K562 (cell line): ENCODE results near the gene FKBP15. TPM values are rescaled to one million over a fixed set of nuclear protein-coding genes. Genes with fewer than 3 reads are reported as not detected.

Source experiments
- ATAC-seq: fragments of 200-7000 bp; cut with Tn5 transposase; 3 replicates; pipeline ENCODE4 v1.9.1; 2020; ENCODE audit warnings: moderate library complexity
- BruUV-seq: library from RNA; stranded (reverse); fragments of 400-500 nt; replicated peaks from 2 replicates; lab custom pipeline; 2021; lab: Mats Ljungman, UMichigan
- CTCF ChIA-PET: fragments of 300-600 bp; formaldehyde crosslinking; extraction: SDS; loops from one replicate; lab custom pipeline; 2021; ENCODE audit warnings: low intra/inter-chr PET ratio; lab: Yijun Ruan, JAX
- POLR2A ChIA-PET: fragments of 300-600, 350-650 bp; sonication (Branson Sonifier 250); formaldehyde crosslinking; extraction: SDS; loops from one replicate; lab custom pipeline; 2021; ENCODE audit warnings: antibody characterized with exemption, inconsistent platforms; lab: Yijun Ruan, JAX
- DNase-seq, 4 experiments: peaks; one replicate each; pipeline versions ENCODE4 v3.0.0 to v3.0.0-alpha.2; 2011 to 2018; ENCODE audit warnings: low spot score in 3 of 4, mixed read lengths in 3 of 4; ENCODE audit errors: extremely low read depth in 1 of 4
- FAIRE-seq: peaks from 2 replicates; lab custom pipeline; 2011; peaks lifted over from hg19 to GRCh38; lab: Jason Lieb, UNC
- H2AFZ ChIP-seq: 2 replicates; pipeline ENCODE4 v1.6.0; 2011; ENCODE audit warnings: low read depth, low read length, control low read depth, inconsistent platforms
- H3K27ac ChIP-seq: fragments of 200-600 bp; 3 replicates; pipeline ENCODE4 v1.8.0; 2011; ENCODE audit warnings: low read depth, mild to moderate bottlenecking, control low read depth, inconsistent platforms, low read length, moderate library complexity, mixed read lengths; ENCODE audit errors: extremely low read depth
- H3K27me3 ChIP-seq, 2 experiments: fragments of 300-600 bp in 1 of 2; 2 replicates in 1 of 2; 3 replicates in 1 of 2; pipeline versions ENCODE4 v1.6.0 to v1.8.0; 2011; ENCODE audit warnings: inconsistent platforms in 2 of 2, low read length in 2 of 2, mild to moderate bottlenecking in 1 of 2, mixed read lengths in 1 of 2, moderate library complexity in 1 of 2; ENCODE audit not compliant: control insufficient read depth in 2 of 2, insufficient read depth in 2 of 2
- H3K36me3 ChIP-seq: fragments of 300-600 bp; 3 replicates; pipeline ENCODE4 v1.8.0; 2011; ENCODE audit warnings: mild to moderate bottlenecking, low read length, inconsistent platforms; ENCODE audit not compliant: control insufficient read depth, insufficient read depth
- H3K4me1 ChIP-seq, 2 experiments: fragments of 200-600 bp in 1 of 2; replicated peaks in 1 of 2; 2 replicates in 1 of 2; 3 replicates in 1 of 2; pipeline versions ENCODE4 v1.5.1 to v1.8.0; 2011; ENCODE audit warnings: inconsistent platforms in 2 of 2, low read length in 2 of 2, mild to moderate bottlenecking in 1 of 2, mixed read lengths in 1 of 2, moderate library complexity in 1 of 2; ENCODE audit not compliant: control insufficient read depth in 2 of 2, insufficient read depth in 2 of 2
- H3K4me2 ChIP-seq: 2 replicates; pipeline ENCODE4 v1.6.1; 2011; ENCODE audit warnings: low read length, control low read depth, inconsistent platforms, mixed read lengths; ENCODE audit not compliant: insufficient read depth
- H3K4me3 ChIP-seq: fragments of 200-600 bp; sonication (generic), shearing (Covaris generic); 2 replicates; pipeline ENCODE4 v1.5.1; 2016; ENCODE audit warnings: control low read depth, inconsistent platforms
- H3K79me2 ChIP-seq: fragments of 200-600 bp; 3 replicates; pipeline ENCODE4 v1.8.0; 2011; ENCODE audit warnings: low read length, inconsistent platforms; ENCODE audit not compliant: control insufficient read depth, insufficient read depth
- H3K9ac ChIP-seq, 2 experiments: 2 replicates each; pipeline versions ENCODE4 v1.6.0 to v1.6.1; 2011; ENCODE audit warnings: low read depth in 2 of 2, low read length in 2 of 2, control low read depth in 1 of 2, inconsistent platforms in 1 of 2, mild to moderate bottlenecking in 1 of 2, mixed read lengths in 1 of 2; ENCODE audit not compliant: insufficient read depth in 1 of 2
- H3K9me1 ChIP-seq: one replicate; pipeline ENCODE4 v1.6.0; 2011; ENCODE audit warnings: inconsistent platforms, mild to moderate bottlenecking, low read length, moderate library complexity; ENCODE audit not compliant: control insufficient read depth, insufficient read depth
- H3K9me3 ChIP-seq: replicated peaks from 2 replicates; pipeline ENCODE4 v1.5.1; 2011; ENCODE audit warnings: low read depth, low read length, inconsistent platforms; ENCODE audit not compliant: control insufficient read depth, insufficient read depth
- H4K20me1 ChIP-seq: replicated peaks from 2 replicates; pipeline ENCODE4 v1.6.1; 2011; ENCODE audit warnings: low read length, inconsistent platforms, mixed read lengths; ENCODE audit not compliant: control insufficient read depth, insufficient read depth
- ATF7 ChIP-seq: fragments of 450-650 bp; IDR thresholded peaks from 2 replicates; pipeline ENCODE4 v1.7.1; 2014; ENCODE audit warnings: mild to moderate bottlenecking, moderate library complexity
- ELF2 ChIP-seq: fragments of 250-450 bp; sonication (Bioruptor Pico); IDR thresholded peaks from 2 replicates; pipeline ENCODE4 v1.5.0; 2021; ENCODE audit warnings: mild to moderate bottlenecking
- FOXO4 ChIP-seq: fragments of 450-650 bp; formaldehyde crosslinking; IDR thresholded peaks from 2 replicates; pipeline ENCODE4 v1.4.0; 2020; ENCODE audit warnings: mild to moderate bottlenecking, moderate library complexity
- HMGXB4 ChIP-seq: sonication (generic); formaldehyde crosslinking; IDR thresholded peaks from 2 replicates; pipeline ENCODE4 v1.8.1; 2023; ENCODE audit warnings: mild to moderate bottlenecking, missing genetic modification reagents
- MTA1 ChIP-seq: fragments of 450-650 bp; IDR thresholded peaks from 2 replicates; pipeline ENCODE4 v1.6.1; 2017; ENCODE audit warnings: borderline replicate concordance
- POLR2G ChIP-seq: fragments of 200-400 bp; formaldehyde crosslinking; IDR thresholded peaks from 2 replicates; pipeline ENCODE4 v1.6.1; 2017; ENCODE audit warnings: low read depth, mild to moderate bottlenecking, antibody characterized with exemption, low read length, moderate library complexity
- SIRT6 ChIP-seq: IDR thresholded peaks from one replicate; pipeline ENCODE4 v1.6.1; 2012; ENCODE audit warnings: low read depth, mild to moderate bottlenecking, control low read depth, inconsistent platforms, low read length, moderate library complexity
- SMAD3 ChIP-seq: fragments of 450-650 bp; formaldehyde crosslinking; conservative IDR thresholded peaks from 2 replicates; pipeline ENCODE4 v1.4.0; 2020; ENCODE audit warnings: mild to moderate bottlenecking
- TEAD2 ChIP-seq: fragments of 450-650 bp; IDR thresholded peaks from 2 replicates; pipeline ENCODE4 v1.6.1; 2016; ENCODE audit warnings: missing genetic modification characterization, control low read depth, missing compliant biosample characterization
- TFAM ChIP-seq: fragments of 250-450 bp; sonication (Bioruptor Pico); conservative IDR thresholded peaks from 2 replicates; pipeline ENCODE4 v1.5.0; 2021; ENCODE audit warnings: mild to moderate bottlenecking, moderate library complexity
- U2AF1 ChIP-seq: fragments of 200-400 bp; formaldehyde crosslinking; optimal IDR thresholded peaks from 2 replicates; pipeline ENCODE3; 2017; ENCODE audit warnings: mild to moderate bottlenecking, low read depth, low read length, moderate library complexity
- ZC3H4 ChIP-seq: sonication (generic); formaldehyde crosslinking; IDR thresholded peaks from 2 replicates; pipeline ENCODE4 v1.9.0; 2021; ENCODE audit warnings: missing genetic modification reagents, borderline replicate concordance
- ZNF224 ChIP-seq: sonication (generic); formaldehyde crosslinking; IDR thresholded peaks from 2 replicates; pipeline ENCODE4 v1.8.0; 2022; ENCODE audit warnings: mild to moderate bottlenecking, missing genetic modification reagents
- ZNF644 ChIP-seq: fragments of 200-800 bp; sonication (Bioruptor generic); IDR thresholded peaks from 2 replicates; pipeline ENCODE4 v1.6.1; 2016; ENCODE audit warnings: low read depth, missing genetic modification characterization, missing compliant biosample characterization
- ZZZ3 ChIP-seq: fragments of 450-650 bp; IDR thresholded peaks from 2 replicates; pipeline ENCODE4 v1.6.1; 2016; ENCODE audit warnings: antibody characterized with exemption, mild to moderate bottlenecking, moderate library complexity
- WGBS: fragments of 100-300 bp; shearing (Covaris generic); methylation state at CpG from one replicate; pipeline ENCODE4 v1.1.6; 2016; ENCODE audit warnings: low coverage, mixed read lengths; ENCODE audit not compliant: insufficient coverage; ENCODE audit errors: missing lambda C conversion rate; 5-methylcytosine and 5-hydroxymethylcytosine counted together
- in situ Hi-C: fragments of 300-500 bp; cut with MboI; formaldehyde crosslinking; loops from 4 replicates; pipeline ENCODE4 v1.15.0; 2018; ENCODE audit warnings: inconsistent platforms, mixed read lengths
- intact Hi-C: fragments of 100-400 bp; cut with micrococcal nuclease; formaldehyde crosslinking; loops from 2 replicates; pipeline ENCODE4 v1.14.2; 2022
- polyA plus RNA-seq, 8 experiments: library from polyadenylated mRNA; depleted of rRNA in 4 of 8; stranded (reverse) in 5 of 8; unstranded in 3 of 8; fragments of >200 nt; fragmentation: Nextera tagmentation in 2 of 8; fragmentation: Illumina TruSeq in 1 of 8; extraction: Ambion mirVana in 2 of 8; extraction: Trizol in 1 of 8; gene quantifications; 2 replicates each; pipeline versions ENCODE4 v1.2.1 to v1.2.3, GENCODE V29; 2011 to 2014; ENCODE audit warnings: inconsistent platforms in 1 of 8, missing spikeins in 1 of 8
- total RNA-seq, 7 experiments: library from RNA; depleted of rRNA in 6 of 7; stranded (reverse); fragments of >200 nt in 6 of 7; fragmentation: Illumina TruSeq in 2 of 7; extraction: Trizol in 2 of 7; gene quantifications; 2 replicates each; pipeline versions ENCODE4 v1.2.1 to v1.2.3, GENCODE V29; 2011 to 2021; ENCODE audit warnings: low replicate concordance in 1 of 7

The FKBP15 gene
- total and polyA plus RNA-seq, 9 of the 15 experiments (the other 6 are each of a cell fraction or from before 2014, with no cell fraction given): 8.7 to 38.0 (median 18.9) TPM

GRCh38 chr9:113163001-113163400, 58.1 kb downstream of the FKBP15 start:
- Histone ChIP-seq H3K4me1 (no peaks in the 10 kb centered on the region), H3K9me3 (no peaks in the 10 kb centered on the region), H4K20me1 (no peaks in the 10 kb centered on the region), H3K79me2 (no peaks in the 10 kb centered on the region), H2AFZ (no peak overlapping the region), H3K27me3 (no peaks in the 10 kb centered on the region), H3K27ac (no peak overlapping the region), H3K36me3 (peaks cover 74% of the 10 kb centered on the region), H3K4me2 (no peak overlapping the region), H3K9ac (no peak overlapping the region), H3K9me1 (no peaks in the 10 kb centered on the region), H3K4me3 (no peak overlapping the region)
- 64% methylated on average over 3 of the region's 3 CpGs for WGBS
- TF ChIP-seq POLR2G (no peak), MTA1 (no peak), TEAD2 (tag) (no peak), ZC3H4 (CRISPR knock-in tag) (no peak), ZZZ3 (no peak)
- in situ Hi-C loops (no loop called here), intact Hi-C loops (no loop called here)
- CTCF ChIA-PET: no interaction called here
- no peak for DNase-seq
- BruUV-seq: no TSS peak
- no peak for FAIRE-seq
- ATAC-seq: no peak
- POLR2A ChIA-PET: interaction anchor here (0.5 to 1.4 kb wide), 7 partner anchors 8 to 76 kb away, joined by 3 to 6 read pairs (median 4); partner anchors contain the start of gene SLC31A2

- no peaks in the 10 kb centered on the region for H3K9me3 ChIP-seq
- H3K27ac ChIP-seq: no peak overlapping the region
- H3K4me3 ChIP-seq: no peak overlapping the region
- ChIA-PET POLR2A (interaction anchor here (1.0 kb wide), 1 partner anchor 22 kb away, joined by 3 read pairs; no protein-coding TSS in a partner anchor), CTCF (no interaction called here)
- H3K36me3 ChIP-seq: peaks cover 50% of the 10 kb centered on the region
- no peaks in the 10 kb centered on the region for H3K9me1 ChIP-seq
- FAIRE-seq (no peak), DNase-seq (no peak), ATAC-seq (no peak)
- no peaks in the 10 kb centered on the region for H4K20me1 ChIP-seq
- no peaks in the 10 kb centered on the region for H3K79me2 ChIP-seq
- intact Hi-C loops: no loop called here
- no peak overlapping the region for H2AFZ ChIP-seq
- BruUV-seq: no TSS peak
- H3K27me3 ChIP-seq: no peaks in the 10 kb centered on the region
- H3K4me1 ChIP-seq: no peaks in the 10 kb centered on the region; a peak in 2 of 5 replicates
- H3K9ac ChIP-seq: no peak overlapping the region
- no peak overlapping the region for H3K4me2 ChIP-seq
- in situ Hi-C loops: no loop called here
- 71% methylated on average over 3 of the region's 3 CpGs for WGBS
- TF ChIP-seq FOXO4 (CRISPR knock-in tag) (no peak), HMGXB4 (CRISPR knock-in tag) (no peak), U2AF1 (no peak), ZNF644 (tag) (no peak), ZNF224 (CRISPR knock-in tag) (no peak), SIRT6 (no peak), ELF2 (CRISPR knock-in tag) (no peak), ATF7 (no peak), SMAD3 (CRISPR knock-in tag) (no peak), TFAM (CRISPR knock-in tag) (no peak)
Measured at GRCh38 chr9:113160571-113160970, 60.5 kb downstream of the FKBP15 start.
